Limb (tissue), 2 donors: ENCODE data around the gene SF3B5.
"Not testable (repeated sequence)": the region's sequence is repeated elsewhere in the genome, so short reads cannot be mapped to it uniquely, and the experiment has no call there.

ENCODE experiments used
- DNase-seq, 2 donors: peaks; one replicate each; pipeline ENCODE4 v3.0.0-alpha.2; 2016; ENCODE audit errors: extremely low spot score in 2 of 2

The SF3B5 gene

DNA sequence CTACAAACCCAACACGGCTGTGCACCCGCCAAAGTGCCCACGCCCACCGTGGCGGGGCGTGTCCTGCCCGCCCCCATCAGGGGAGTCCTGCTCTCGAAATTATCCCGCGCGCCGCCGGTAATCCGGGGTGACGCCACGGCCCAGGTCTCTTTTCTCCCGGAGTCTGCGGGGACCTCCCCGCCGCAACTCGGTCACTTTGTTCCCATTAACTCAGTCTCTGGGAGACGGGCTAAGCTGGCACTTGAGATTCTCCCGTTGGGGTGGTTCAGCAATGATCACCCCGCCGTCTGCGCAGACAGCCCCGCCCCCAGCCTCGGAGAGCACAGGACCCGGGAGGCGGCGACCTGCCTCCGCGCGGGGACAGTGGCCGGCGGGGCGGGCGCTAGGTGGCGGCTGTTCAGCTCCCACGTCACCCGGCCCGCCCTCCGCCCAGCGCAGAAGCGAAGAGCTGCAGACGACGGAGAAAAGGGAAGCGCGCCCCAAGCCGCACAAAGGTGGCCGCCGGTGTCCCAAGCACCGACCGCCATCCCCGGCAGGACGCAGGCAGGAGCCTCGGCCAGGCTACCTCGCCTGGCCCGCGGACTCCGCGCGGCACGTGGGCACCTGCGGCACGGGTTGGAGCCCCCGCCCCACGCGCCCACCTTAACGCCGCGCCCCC is 31.5 kb downstream of the SF3B5 start:
- peak; percentile 8 to 80 for DNase-seq

DNA sequence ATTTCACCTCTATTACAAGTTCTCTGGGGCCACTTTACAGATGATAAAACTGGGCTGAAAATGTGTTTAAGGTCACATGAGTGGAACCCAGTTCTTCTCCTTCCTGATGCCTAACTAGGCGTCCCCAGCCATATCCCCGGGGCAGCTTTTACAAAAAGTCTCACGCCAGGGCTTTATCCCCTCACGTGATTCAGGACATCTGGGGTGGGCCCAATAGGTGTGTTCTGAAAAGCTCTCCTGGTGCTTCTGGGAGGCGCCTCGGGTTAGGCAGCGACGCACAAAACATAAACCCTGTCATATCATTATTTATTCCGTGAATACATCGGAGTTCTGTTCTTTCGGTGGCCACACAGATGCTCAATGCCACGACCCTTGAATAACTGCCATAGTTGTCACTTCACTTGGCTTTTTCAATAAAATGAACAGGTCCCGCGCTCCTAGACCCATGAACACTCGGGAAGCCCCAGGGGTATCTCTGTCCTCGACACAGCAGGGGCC is 32.1 kb downstream of the SF3B5 start:
- no peak for DNase-seq

DNA sequence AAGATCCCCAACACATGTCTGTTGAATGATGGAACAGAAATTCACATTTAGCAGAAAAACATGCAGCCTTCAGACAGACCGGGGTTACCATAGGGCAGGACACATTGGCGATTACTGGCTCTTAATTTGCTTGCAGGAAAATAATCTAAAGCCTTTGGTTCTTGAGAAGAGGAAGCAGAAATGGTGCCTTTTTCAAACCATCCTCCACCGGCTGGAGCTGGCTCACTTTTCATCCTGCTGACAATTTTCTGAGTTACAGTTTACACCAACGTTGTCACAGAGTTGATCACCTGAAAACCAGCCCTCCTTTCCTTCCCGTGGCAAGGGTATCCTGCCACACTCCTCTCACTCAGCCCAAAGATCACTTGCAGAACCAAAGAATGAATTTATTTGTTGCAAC is 32.6 kb downstream of the SF3B5 start:
- DNase-seq = no peak

DNA sequence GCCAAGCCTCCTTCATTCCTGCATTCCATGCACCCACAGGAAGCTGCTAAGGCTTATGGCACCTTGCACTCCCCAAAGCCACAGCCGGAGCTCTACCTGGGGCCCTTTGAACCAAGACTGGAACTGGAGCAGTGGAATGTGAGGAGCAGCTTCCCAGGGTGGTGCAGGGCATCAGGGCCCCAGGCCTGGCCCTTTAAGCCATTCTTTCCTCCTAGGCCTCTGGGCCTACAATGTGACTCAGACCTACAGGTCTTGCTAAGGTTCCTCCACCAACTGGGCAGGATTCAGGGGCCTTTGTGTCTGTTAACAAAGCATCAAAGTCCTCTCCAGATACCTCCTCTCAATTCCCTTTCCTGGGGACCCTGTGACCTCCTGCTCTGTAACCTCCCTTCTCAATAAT is 36.2 kb downstream of the SF3B5 start:
- no peak for DNase-seq

DNA sequence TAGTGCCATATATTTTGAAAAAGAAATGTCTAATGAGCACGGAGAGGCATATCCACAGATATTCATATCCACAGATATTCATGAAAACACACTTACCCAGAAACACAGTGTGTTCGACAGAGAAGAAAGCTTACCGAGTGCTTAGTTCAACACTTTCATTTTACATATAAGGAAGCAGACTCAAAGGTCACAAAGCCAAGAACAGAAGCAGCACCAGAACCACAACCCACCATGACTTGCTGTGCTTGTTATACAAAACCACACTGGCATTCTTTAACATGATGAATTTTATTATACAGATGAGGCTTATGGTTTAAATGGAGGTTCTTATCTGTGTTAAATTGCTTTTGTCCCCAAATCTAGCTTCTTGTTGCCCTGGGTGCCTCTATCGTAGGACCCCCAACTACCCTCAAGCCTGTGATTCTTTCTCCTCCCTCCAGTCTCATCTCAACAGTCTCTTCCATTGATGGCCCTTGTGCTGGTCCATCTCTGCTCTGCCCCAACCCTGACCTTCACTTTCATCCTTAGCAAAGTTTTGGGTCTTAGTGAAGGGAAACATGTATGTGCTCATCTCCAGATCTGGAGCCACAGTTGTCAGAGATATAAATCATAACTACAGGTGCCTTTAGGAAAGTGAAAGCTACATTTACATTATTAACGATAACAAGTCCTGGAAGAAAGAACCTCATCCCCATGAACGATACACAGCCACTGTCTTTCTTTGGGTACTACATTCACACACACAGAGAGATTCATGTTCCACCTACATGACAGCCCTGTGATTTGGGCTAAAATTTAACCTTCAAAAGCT is 40.0 kb downstream of the SF3B5 start:
- DNase-seq = no peak

DNA sequence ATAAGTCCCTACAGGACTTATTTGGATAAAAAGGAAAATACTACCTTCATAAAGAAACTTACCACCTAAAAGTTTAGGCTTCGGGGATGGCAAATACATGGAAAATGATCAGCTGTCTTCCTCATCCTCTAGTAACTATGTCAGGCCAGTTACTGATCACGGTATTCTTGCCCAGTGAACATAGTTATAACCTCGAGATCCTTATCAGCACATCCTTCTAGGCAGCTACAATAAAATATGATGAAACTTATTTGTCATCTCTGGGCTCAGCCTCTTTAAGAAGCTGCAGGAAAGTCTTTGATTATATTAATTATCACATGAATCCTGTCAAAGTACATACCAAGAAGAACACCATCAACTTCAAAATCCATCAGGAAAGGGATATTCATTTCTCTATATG is 41.8 kb downstream of the SF3B5 start:
- no peak for DNase-seq

DNA sequence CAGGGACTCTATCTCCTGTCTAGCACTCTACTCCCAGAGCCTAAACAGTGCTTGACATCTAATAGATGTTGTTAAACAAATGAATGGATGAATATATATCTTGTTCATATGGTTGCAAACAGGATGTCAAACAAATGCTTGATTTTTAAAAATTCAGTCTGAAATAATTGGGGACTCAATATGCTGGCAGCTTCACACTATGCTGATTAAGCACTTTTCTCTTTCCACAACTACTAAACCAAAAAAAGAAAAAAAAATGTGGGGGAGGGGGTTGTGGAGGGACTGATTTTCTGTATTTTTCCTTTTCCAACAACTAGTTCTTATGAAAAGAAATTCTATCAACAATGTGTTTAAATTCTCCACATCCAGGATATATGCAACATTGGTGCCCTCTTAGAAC is 42.9 kb downstream of the SF3B5 start:
- no peak for DNase-seq

DNA sequence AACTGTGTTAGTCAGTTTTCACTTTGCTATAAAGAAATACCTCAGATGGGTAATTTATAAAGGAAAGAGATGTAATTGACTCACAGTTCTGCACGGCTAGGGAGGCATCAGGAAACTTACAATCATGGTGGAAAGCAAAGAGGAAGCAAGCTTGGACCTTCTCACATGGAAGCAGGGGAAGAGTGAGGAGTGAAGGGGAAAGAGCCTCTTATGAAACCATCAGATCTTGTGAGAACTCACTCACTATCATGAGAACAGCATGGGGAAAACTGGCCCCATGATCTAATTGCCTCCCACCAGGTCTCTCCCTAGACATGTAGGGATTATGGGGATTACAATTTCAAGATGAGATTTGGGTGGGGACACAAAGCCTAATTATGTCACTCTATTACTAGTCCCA is 46.0 kb downstream of the SF3B5 start:
- DNase-seq = no peak

DNA sequence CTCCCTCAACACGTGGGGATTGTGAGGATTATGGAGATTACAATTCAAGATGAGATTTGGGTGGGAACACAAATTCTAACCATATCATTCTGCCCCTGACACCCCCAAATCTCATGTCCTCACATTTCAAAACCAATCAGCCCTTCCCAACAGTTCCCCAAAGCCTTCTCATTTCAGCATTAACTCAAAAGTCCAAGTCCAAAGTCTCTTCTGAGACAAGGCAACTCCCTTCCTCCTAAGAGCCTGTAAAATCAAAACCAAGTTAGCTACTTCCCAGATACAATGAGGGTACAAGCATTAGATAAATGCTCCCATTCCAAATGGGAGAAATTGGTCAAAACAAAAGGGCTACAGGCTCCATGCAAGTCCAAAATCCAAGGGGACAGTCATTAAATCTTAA is 47.7 kb downstream of the SF3B5 start:
- DNase-seq = no peak

DNA sequence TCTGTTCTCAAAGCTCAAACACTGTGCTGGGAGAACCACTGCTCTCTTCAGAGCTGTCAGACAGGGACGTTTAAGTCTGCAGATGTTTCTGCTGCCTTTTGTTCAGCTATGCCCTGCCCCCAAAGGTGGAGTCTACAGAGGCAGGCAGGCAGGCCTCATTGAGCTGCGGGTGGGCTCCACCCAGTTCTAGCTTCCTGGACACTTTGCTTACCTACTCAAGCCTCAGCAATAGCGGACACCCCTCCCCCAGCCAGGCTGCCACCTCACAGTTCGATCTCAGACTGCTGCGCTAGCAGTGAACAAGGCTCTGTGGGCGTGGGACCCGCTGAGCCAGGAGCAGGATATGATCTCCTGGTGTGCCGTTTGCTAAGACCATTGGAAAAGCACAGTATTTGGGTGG is 48.7 kb downstream of the SF3B5 start:
- not testable (repeated sequence) for DNase-seq

DNA sequence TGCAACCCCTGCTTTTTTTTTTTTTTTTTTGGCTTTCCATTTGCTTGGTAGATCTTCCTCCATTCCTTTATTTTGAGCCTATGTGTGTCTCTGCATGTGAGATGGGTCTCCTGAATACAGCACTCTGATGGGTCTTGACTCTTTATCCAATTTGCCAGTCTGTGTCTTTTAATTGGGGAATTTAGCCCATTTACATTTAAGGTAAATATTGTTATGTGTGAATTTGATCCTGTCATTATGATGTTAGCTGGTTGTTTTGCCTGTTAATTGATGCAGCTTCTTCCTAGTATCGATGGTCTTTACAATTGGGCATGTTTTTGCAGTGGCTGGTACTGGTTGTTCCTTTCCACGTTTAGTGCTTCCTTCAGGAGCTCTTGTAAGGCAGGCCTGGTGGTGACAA is 50.4 kb downstream of the SF3B5 start:
- DNase-seq = not testable (repeated sequence)
